ENCODE measurements around the gene MMP14. TPM values are rescaled to one million over a fixed set of nuclear protein-coding genes. Genes with fewer than 3 reads are reported as not detected.
A peak's percentile ranks its signal among the peaks of the same experiment; 100 is the strongest.

The MMP14 gene
- total RNA-seq, 1 experiment from 2014 or later, result 94.4 TPM

GRCh38 chr14:22822016-22822570 is 14.3 kb upstream of the MMP14 start:
- CTCF ChIA-PET, result interaction anchor here (0.6 to 7.8 kb wide), 40 partner anchors 8 to 312 kb away, joined by 3 to 280 read pairs (median 7); partner anchors contain the start of genes AJUBA, DAD1, HAUS4 and LRP10
- POLR2A ChIA-PET, result interaction anchor here (0.5 to 6.5 kb wide), 24 partner anchors 8 to 240 kb away, joined by 3 to 81 read pairs (median 6); partner anchors contain the start of genes HAUS4, LRP10, MMP14 and OXA1L
- Mint-ChIP-seq H3K27ac (peak overlapping the region; percentile 70), H3K36me3 (no peaks in the 10 kb centered on the region), H3K27me3 (ENCODE audit: low read depth) (peaks cover 6% of the 10 kb centered on the region), H3K4me1 (peaks cover 52% of the 10 kb centered on the region), H3K4me3 (peak overlapping the region; percentile 77), H3K9me3 (no peaks in the 10 kb centered on the region)
- DNase-seq (ENCODE audit: low spot score) (peak; percentile 80), ATAC-seq (peak; percentile 21)
- TF ChIP-seq ZNF232 (CRISPR knock-in tag; IDR thresholded peaks at IDR 0.05) (no peak), STAT6 (CRISPR knock-in tag; conservative IDR thresholded peaks at IDR 0.05; ENCODE audit: low read depth) (no peak), CREM (CRISPR knock-in tag; IDR thresholded peaks at IDR 0.05) (0 out of 2 replicates have a peak, but pooled peaks have one; percentile 8), GTF2I (CRISPR knock-in tag; conservative IDR thresholded peaks at IDR 0.05) (no peak), PRDM15 (CRISPR knock-in tag; IDR thresholded peaks at IDR 0.05) (no peak), ZNF263 (CRISPR knock-in tag; IDR thresholded peaks at IDR 0.05; ENCODE audit: low read depth) (no peak), TEAD4 (CRISPR knock-in tag; IDR thresholded peaks at IDR 0.05) (no peak), SOX15 (CRISPR knock-in tag; IDR thresholded peaks at IDR 0.05) (no peak), MAX (CRISPR knock-in tag; IDR thresholded peaks at IDR 0.05) (0 out of 2 replicates have a peak, but pooled peaks have one; percentile 17), ZNF671 (CRISPR knock-in tag; IDR thresholded peaks at IDR 0.05) (no peak), JAZF1 (CRISPR knock-in tag; IDR thresholded peaks at IDR 0.05) (no peak), MXD4 (CRISPR knock-in tag; IDR thresholded peaks at IDR 0.05; ENCODE audit: borderline replicate concordance) (no peak), ATF1 (CRISPR knock-in tag; IDR thresholded peaks at IDR 0.05) (no peak), TCF7 (CRISPR knock-in tag; IDR thresholded peaks at IDR 0.05; ENCODE audit: low read depth) (0 out of 2 replicates have a peak, but pooled peaks have one; percentile 37), NR2C2 (CRISPR knock-in tag; IDR thresholded peaks at IDR 0.05) (no peak)

- Mint-ChIP-seq H3K27ac (peak overlapping the region; percentile 78), H3K4me1 (peaks cover 57% of the 10 kb centered on the region), H3K27me3 (ENCODE audit: low read depth) (peaks cover 6% of the 10 kb centered on the region), H3K9me3 (no peaks in the 10 kb centered on the region), H3K4me3 (peak overlapping the region; percentile 77), H3K36me3 (no peaks in the 10 kb centered on the region)
- ATAC-seq (peak; percentile 79), DNase-seq (ENCODE audit: low spot score) (peak; percentile 97)
- ChIA-PET CTCF (interaction anchor here (0.5 to 7.8 kb wide), 40 partner anchors 9 to 681 kb away, joined by 3 to 280 read pairs (median 6); partner anchors contain the start of genes AJUBA, DAD1, HAUS4 and LRP10), POLR2A (interaction anchor here (0.5 to 6.5 kb wide), 20 partner anchors 9 to 134 kb away, joined by 3 to 81 read pairs (median 8); partner anchors contain the start of genes HAUS4, LRP10, MMP14 and OXA1L)
- TF ChIP-seq MXD4 (CRISPR knock-in tag; IDR thresholded peaks at IDR 0.05; ENCODE audit: borderline replicate concordance), result no peak
- no peak for TF ChIP-seq MLX (CRISPR knock-in tag; IDR thresholded peaks at IDR 0.05)
- TF ChIP-seq GRHL2 (CRISPR knock-in tag; IDR thresholded peaks at IDR 0.05; ENCODE audit: insufficient replicate concordance, severe bottlenecking), result no peak
- no peak for TF ChIP-seq TP53 (CRISPR knock-in tag; IDR thresholded peaks at IDR 0.05)
- peak; percentile 99 for TF ChIP-seq GABPB1 (CRISPR knock-in tag; IDR thresholded peaks at IDR 0.05)
- TF ChIP-seq ESRRA (CRISPR knock-in tag; IDR thresholded peaks at IDR 0.05; ENCODE audit: borderline replicate concordance), result 0 out of 2 replicates have a peak, but pooled peaks have one; percentile 34
- TF ChIP-seq E2F4 (CRISPR knock-in tag; IDR thresholded peaks at IDR 0.05; ENCODE audit: borderline replicate concordance, low read depth), result no peak
- peak; percentile 67 for TF ChIP-seq CTCF (IDR thresholded peaks at IDR 0.05)
- TF ChIP-seq USF1 (CRISPR knock-in tag; IDR thresholded peaks at IDR 0.05), result no peak
Measured at GRCh38 chr14:22822571-22823098, 13.8 kb upstream of the MMP14 start.

Measured in WTC11 (cell line).